Tibial artery (tissue), 4 donors: ENCODE measurements around the gene TMEM126A.

Experiments
- DNase-seq, 2 donors: peaks; one replicate each; pipeline ENCODE4 v3.0.0-alpha.2; 2019
- H3K27ac ChIP-seq, 2 donors: fragments of 200-600 bp; sonication (generic) in 1 of 2; 1 replicate in 1 of 2; 2 replicates in 1 of 2; pipeline ENCODE4 v1.5.1; 2018 to 2019; ENCODE audit warnings: mild to moderate bottlenecking in 1 of 2
- H3K27me3 ChIP-seq, 2 donors: fragments of 200-600 bp; sonication (generic) in 1 of 2; one replicate each; pipeline versions ENCODE4 v1.5.1 to v1.6.0; 2016 to 2019
- H3K36me3 ChIP-seq, 3 donors: fragments of 200-600 bp; sonication (generic) in 2 of 3; one replicate each; pipeline ENCODE4 v1.5.1; 2016 to 2019; ENCODE audit warnings: mild to moderate bottlenecking in 2 of 3
- H3K4me1 ChIP-seq, 4 donors: fragments of 200-600 bp; sonication (generic) in 2 of 4; 1 replicate in 3 of 4; 2 replicates in 1 of 4; pipeline ENCODE4 v1.5.1; 2016 to 2019
- H3K4me3 ChIP-seq, 2 donors: fragments of 200-600 bp; sonication (generic) in 1 of 2; 1 replicate in 1 of 2; 2 replicates in 1 of 2; pipeline ENCODE4 v1.5.1; 2018 to 2019; ENCODE audit warnings: mild to moderate bottlenecking in 2 of 2
- H3K9me3 ChIP-seq, 3 donors: fragments of 200-600 bp; sonication (generic) in 1 of 3; one replicate each; pipeline ENCODE4 v1.5.1; 2016 to 2019
- CTCF ChIP-seq, 2 experiments: fragments of 200-600 bp in 1 of 2; fragments of 450-650 bp in 1 of 2; IDR thresholded peaks; one replicate each; pipeline ENCODE4 v1.5.1; 2017 to 2019; ENCODE audit warnings: antibody characterized with exemption in 2 of 2, mild to moderate bottlenecking in 1 of 2, moderate library complexity in 1 of 2
- intact Hi-C: fragments of 100-400 bp; cut with DNase I; formaldehyde crosslinking; loops from one replicate; pipeline ENCODE4 v1.15.0; 2023; ENCODE audit warnings: low total_unique reads

The TMEM126A gene

GRCh38 chr11:85619499-85619898 is 28.3 kb upstream of the TMEM126A start:
- no peak for DNase-seq
- Histone ChIP-seq H3K27ac (no peak overlapping the region), H3K9me3 (no peaks in the 10 kb centered on the region), H3K4me1 (peaks cover 0 to 5% (median 0%) of the 10 kb centered on the region in 4 donors), H3K27me3 (no peaks in the 10 kb centered on the region), H3K36me3 (no peaks in the 10 kb centered on the region), H3K4me3 (no peak overlapping the region)
- TF ChIP-seq CTCF (IDR thresholded peaks at IDR 0.05) = no peak
- intact Hi-C loops = no loop called here

GRCh38 chr11:85620256-85620655 is 27.5 kb upstream of the TMEM126A start:
- H3K27ac ChIP-seq = no peak overlapping the region
- DNase-seq = no peak
- no peaks in the 10 kb centered on the region for H3K36me3 ChIP-seq
- no peak overlapping the region for H3K4me3 ChIP-seq
- no peak for TF ChIP-seq CTCF (IDR thresholded peaks at IDR 0.05)
- no peaks in the 10 kb centered on the region for H3K9me3 ChIP-seq
- intact Hi-C loops = no loop called here
- H3K27me3 ChIP-seq = no peaks in the 10 kb centered on the region
- H3K4me1 ChIP-seq = peaks cover 0 to 13% (median 0%) of the 10 kb centered on the region in 4 donors

DNA sequence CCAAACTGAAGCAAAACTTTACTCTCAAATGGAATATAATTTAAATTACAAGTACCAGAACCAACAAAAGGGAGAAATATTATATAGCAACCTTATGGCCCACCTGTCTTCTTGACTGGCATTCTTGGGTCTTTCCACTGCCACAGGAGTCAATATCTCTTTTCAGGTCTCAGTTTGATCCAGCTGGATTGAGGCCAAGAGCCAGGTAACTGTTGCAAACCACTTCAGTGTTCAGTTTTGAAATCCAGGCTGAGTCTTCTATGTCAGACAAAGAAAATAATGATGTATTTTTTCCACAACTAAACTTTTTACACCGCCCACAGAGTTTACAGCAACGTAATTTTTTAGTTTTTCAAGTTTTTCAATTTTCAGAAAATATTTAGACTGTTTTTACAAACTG is 21.3 kb upstream of the TMEM126A start:
- no peak for DNase-seq
- H3K36me3 ChIP-seq = peaks cover 0 to 10% (median 0%) of the 10 kb centered on the region in 3 donors
- peak overlapping the region; percentile 84 to 88 for H3K4me3 ChIP-seq
- peaks cover 0 to 39% (median 16%) of the 10 kb centered on the region in 4 donors for H3K4me1 ChIP-seq
- H3K27me3 ChIP-seq = no peaks in the 10 kb centered on the region
- H3K9me3 ChIP-seq = no peaks in the 10 kb centered on the region
- intact Hi-C loops = loop anchor here (5.0 kb wide), 1 partner anchor 36 kb away; no protein-coding TSS in a partner anchor
- no peak for TF ChIP-seq CTCF (IDR thresholded peaks at IDR 0.05)
- peak overlapping the region; percentile 93 to 95 for H3K27ac ChIP-seq

DNA sequence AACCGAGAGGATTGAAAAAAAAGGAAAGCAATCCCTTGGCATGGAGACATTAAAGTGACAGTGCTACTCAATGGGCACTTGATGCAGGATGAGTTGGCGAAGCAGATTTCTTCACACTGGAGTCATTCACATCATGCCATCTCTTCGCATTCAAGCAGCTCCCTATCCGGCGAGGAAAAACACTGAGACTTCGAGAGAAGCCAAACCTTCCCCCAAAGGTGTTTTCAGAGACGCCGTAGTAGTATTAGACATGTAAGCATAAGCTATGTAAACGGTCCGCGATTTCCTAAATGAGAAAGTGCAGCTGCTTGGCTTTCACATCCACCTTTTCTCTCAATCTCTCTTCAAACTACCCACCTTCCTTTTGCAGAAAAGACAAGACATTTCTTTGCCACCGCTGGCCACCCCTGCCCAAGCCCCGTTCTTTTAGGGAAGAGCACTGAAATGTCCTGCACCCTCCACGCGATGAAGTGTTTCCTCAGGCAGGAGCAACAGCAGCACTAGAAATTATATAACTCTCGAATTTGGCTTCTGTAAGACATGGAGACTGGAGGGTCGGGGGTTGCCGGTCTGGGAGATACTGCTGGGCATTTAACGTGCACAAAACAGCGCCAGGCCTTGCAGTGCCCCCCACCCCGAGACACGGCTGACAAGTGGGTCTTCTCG is 20.3 kb upstream of the TMEM126A start, which contains the start of gene DLG2:
TSS of gene DLG2 (minus strand) at position 13 of the 666 bp plus-strand sequence.
- H3K9me3 ChIP-seq = no peaks in the 10 kb centered on the region
- intact Hi-C loops = loop anchor here (5.0 kb wide), 1 partner anchor 35 kb away; no protein-coding TSS in a partner anchor
- no peak for TF ChIP-seq CTCF (IDR thresholded peaks at IDR 0.05)
- H3K4me1 ChIP-seq = peaks cover 0 to 39% (median 16%) of the 10 kb centered on the region in 4 donors
- no peaks in the 10 kb centered on the region for H3K27me3 ChIP-seq
- H3K27ac ChIP-seq = peak within 1 kb of the TSS; percentile 93 to 95
- peak within 1 kb of the TSS; percentile 84 to 88 for H3K4me3 ChIP-seq
- peak in 1 of 2 donors; percentile 31 for DNase-seq
- H3K36me3 ChIP-seq = peaks cover 0 to 15% (median 0%) of the 10 kb centered on the region in 3 donors

GRCh38 chr11:85627998-85628770 is 19.6 kb upstream of the TMEM126A start, which contains the start of gene TMEM126B:
TMEM126B (plus strand) TSS chr11:85628593; CDS start chr11:85628608, 15 bp downstream.
- Histone ChIP-seq H3K4me1 (peaks cover 0 to 39% (median 16%) of the 10 kb centered on the region in 4 donors), H3K4me3 (peak within 1 kb of the TSS; percentile 84 to 88), H3K27ac (peak within 1 kb of the TSS; percentile 93 to 95), H3K27me3 (no peaks in the 10 kb centered on the region), H3K9me3 (no peaks in the 10 kb centered on the region), H3K36me3 (peaks cover 0 to 15% (median 0%) of the 10 kb centered on the region in 3 donors)
- no peak for TF ChIP-seq CTCF (IDR thresholded peaks at IDR 0.05)
- DNase-seq = peak; percentile 99
- intact Hi-C loops = loop anchor here (5.0 kb wide), 1 partner anchor 34 kb away; no protein-coding TSS in a partner anchor
